HepG2 (cell line): ENCODE data around the gene EGLN1. TPM values are rescaled to one million over a fixed set of nuclear protein-coding genes. Genes with fewer than 3 reads are reported as not detected.

ENCODE experiments used
- ATAC-seq: fragments of 200-7000 bp; cut with Tn5 transposase; 3 replicates; pipeline ENCODE4 v1.9.1; 2020; ENCODE audit warnings: mild to moderate bottlenecking, moderate library complexity
- BruUV-seq: library from RNA; stranded (reverse); fragments of 400-500 nt; replicated peaks from 2 replicates; lab custom pipeline; 2021; lab: Mats Ljungman, UMichigan
- CTCF ChIA-PET: fragments of 300-600 bp; formaldehyde crosslinking; extraction: SDS; loops from one replicate; lab custom pipeline; 2021; ENCODE audit warnings: low total read pairs, inconsistent platforms, low intra/inter-chr PET ratio; lab: Yijun Ruan, JAX
- POLR2A ChIA-PET: fragments of 350-600 bp; sonication (Branson Sonifier 250); formaldehyde crosslinking; loops from one replicate; lab custom pipeline; 2020; ENCODE audit warnings: antibody characterized with exemption, inconsistent platforms; lab: Yijun Ruan, JAX
- DNase-seq: peaks from one replicate; pipeline ENCODE4 v3.0.0-alpha.2; 2015; ENCODE audit warnings: low spot score
- FAIRE-seq: peaks from 3 replicates; lab custom pipeline; 2011; peaks lifted over from hg19 to GRCh38; lab: Jason Lieb, UNC
- H2AFZ ChIP-seq: one replicate; pipeline ENCODE4 v1.6.1; 2011; ENCODE audit warnings: low read length, inconsistent platforms
- H3K27ac ChIP-seq: fragments of 300-600 bp; 3 replicates; pipeline ENCODE4 v1.8.0; 2011; ENCODE audit warnings: mixed run types, mild to moderate bottlenecking, mixed read lengths, low read length, inconsistent platforms; ENCODE audit not compliant: insufficient read depth; ENCODE audit errors: extremely low read length
- H3K27me3 ChIP-seq, 2 experiments: fragments of 200-600 bp in 1 of 2; 2 replicates in 1 of 2; 3 replicates in 1 of 2; pipeline versions ENCODE4 v1.6.0 to v1.8.0; 2011; ENCODE audit warnings: low read length in 2 of 2, mild to moderate bottlenecking in 2 of 2, moderate library complexity in 2 of 2, inconsistent platforms in 1 of 2; ENCODE audit not compliant: insufficient read depth in 2 of 2, control insufficient read depth in 1 of 2
- H3K36me3 ChIP-seq, 2 experiments: fragments of 200-600 bp in 1 of 2; replicated peaks in 1 of 2; 2 replicates in 1 of 2; 3 replicates in 1 of 2; pipeline versions ENCODE4 v1.5.1 to v1.8.0; 2011; ENCODE audit warnings: low read length in 2 of 2, inconsistent platforms in 1 of 2; ENCODE audit not compliant: insufficient read depth in 2 of 2, control insufficient read depth in 1 of 2
- H3K4me1 ChIP-seq: 2 replicates; pipeline ENCODE4 v1.5.1; 2012; ENCODE audit warnings: low read length, inconsistent platforms; ENCODE audit not compliant: insufficient read depth
- H3K4me2 ChIP-seq: 2 replicates; pipeline ENCODE4 v1.6.0; 2011; ENCODE audit warnings: low read depth, low read length, inconsistent platforms
- H3K4me3 ChIP-seq, 3 experiments: fragments of 200-600 bp in 1 of 3; sonication (generic), shearing (Covaris generic) in 1 of 3; replicated peaks in 1 of 3; 2 replicates each; pipeline ENCODE4 v1.5.1; 2011 to 2016; ENCODE audit warnings: low read length in 3 of 3, inconsistent platforms in 2 of 3, low read depth in 2 of 3, mild to moderate bottlenecking in 2 of 3, control low read depth in 1 of 3, mixed read lengths in 1 of 3; ENCODE audit not compliant: insufficient read depth in 1 of 3
- H3K79me2 ChIP-seq: one replicate; pipeline ENCODE4 v1.6.1; 2011; ENCODE audit warnings: low read length, inconsistent platforms; ENCODE audit not compliant: insufficient read depth
- H3K9ac ChIP-seq: 2 replicates; pipeline ENCODE4 v1.6.0; 2011; ENCODE audit warnings: mild to moderate bottlenecking, low read depth, low read length, inconsistent platforms; ENCODE audit not compliant: insufficient read depth
- H3K9me3 ChIP-seq: 2 replicates; pipeline ENCODE4 v1.5.1; 2012; ENCODE audit warnings: mild to moderate bottlenecking, low read length
- H4K20me1 ChIP-seq: 2 replicates; pipeline ENCODE4 v1.6.0; 2011; ENCODE audit warnings: inconsistent platforms, mild to moderate bottlenecking, low read length, moderate library complexity; ENCODE audit not compliant: insufficient read depth
- PREB ChIP-seq: sonication (generic); formaldehyde crosslinking; IDR thresholded peaks from 2 replicates; pipeline ENCODE4 v1.4.0; 2020; ENCODE audit warnings: missing genetic modification reagents
- REST ChIP-seq, 2 experiments: IDR thresholded peaks; 2 replicates each; pipeline ENCODE4 v1.6.1; 2011 to 2012; ENCODE audit warnings: low read length in 2 of 2, borderline replicate concordance in 1 of 2, low read depth in 1 of 2, mild to moderate bottlenecking in 1 of 2, moderate library complexity in 1 of 2
- WGBS: methylation state at CpG from one replicate; pipeline ENCODE4 v1.1.6; 2017; ENCODE audit warnings: low lambda C conversion rate; 5-methylcytosine and 5-hydroxymethylcytosine counted together
- in situ Hi-C: cut with HindIII; loops from 2 replicates; pipeline ENCODE4 v1.10.0; 2017; ENCODE audit warnings: low pct_unique_long_range_greater_than_20kb; ENCODE audit not compliant: extremely low pct_ligation_motif_present
- intact Hi-C: fragments of 100-400 bp; cut with micrococcal nuclease; formaldehyde crosslinking; loops from one replicate; pipeline ENCODE4 v1.10.0; 2022; ENCODE audit not compliant: unreplicated experiment
- polyA plus RNA-seq, 8 experiments: library from polyadenylated mRNA; depleted of rRNA in 3 of 8; stranded (reverse) in 7 of 8; unstranded in 1 of 8; fragments of >200 nt; fragmentation: Illumina TruSeq in 4 of 8; extraction: Trizol in 4 of 8; gene quantifications; 2 replicates each; pipeline versions ENCODE4 v1.2.1 to v1.2.3, GENCODE V29; 2011 to 2016; ENCODE audit warnings: low read depth in 4 of 8, missing spikeins in 1 of 8, mixed read lengths in 1 of 8; ENCODE audit not compliant: insufficient read depth in 1 of 8
- total RNA-seq, 5 experiments: library from RNA; depleted of rRNA; stranded (reverse); fragments of >200 nt; fragmentation: Illumina TruSeq; extraction: Trizol; gene quantifications; 2 replicates each; pipeline ENCODE4 v1.2.3, GENCODE V29; 2016; ENCODE audit warnings: low read depth in 1 of 5

Gene EGLN1
- total and polyA plus RNA-seq, 2 of the 13 experiments (the other 11 are each of a cell fraction or from before 2014, with no cell fraction given): 34.4 to 44.1 TPM

GRCh38 chr1:231392389-231393131 lies 29.5 kb downstream of the EGLN1 start:
- H3K4me3 ChIP-seq: no peak overlapping the region
- H2AFZ ChIP-seq: no peak overlapping the region
- H3K4me2 ChIP-seq: no peak overlapping the region
- peaks cover 71% of the 10 kb centered on the region for H3K4me1 ChIP-seq
- peaks cover 1 to 17% of the 10 kb centered on the region in 2 experiments for H3K36me3 ChIP-seq
- intact Hi-C loops (no loop called here), in situ Hi-C loops (no loop called here)
- peaks cover 93% of the 10 kb centered on the region for H3K79me2 ChIP-seq
- DNase-seq (no peak), ATAC-seq (peak; percentile 70; the same call in 2 of the 3 replicates), FAIRE-seq (no peak)
- H3K27ac ChIP-seq: no peak overlapping the region
- H3K9me3 ChIP-seq: no peaks in the 10 kb centered on the region
- no TSS peak for BruUV-seq
- no peak for TF ChIP-seq PREB (CRISPR knock-in tag)
- peak in 1 of 2 experiments; percentile 56; a peak in 1 of 4 replicates for TF ChIP-seq REST (IDR thresholded peaks at IDR 0.05; ENCODE audit: borderline replicate concordance in 1 of 2, low read depth in 1 of 2, low read length in 2 of 2)
- ChIA-PET CTCF (no interaction called here), POLR2A (interaction anchor here (1.2 to 1.3 kb wide), 2 partner anchors 11 to 25 kb away, joined by 3 to 4 read pairs; no protein-coding TSS in a partner anchor)
- H3K27me3 ChIP-seq: no peaks in the 10 kb centered on the region
- H4K20me1 ChIP-seq: peaks cover 71% of the 10 kb centered on the region
- WGBS: 58% methylated on average over 1 of the region's 1 CpG
- no peak overlapping the region for H3K9ac ChIP-seq
